SK-N-SH (cell line): ENCODE results near the gene PSMD14. TPM values are rescaled to one million over a fixed set of nuclear protein-coding genes. Genes with fewer than 3 reads are reported as not detected.

Experiments used
- CTCF ChIA-PET: fragments of 300-600, 350-600 bp; formaldehyde crosslinking; extraction: SDS; loops from one replicate; lab custom pipeline; 2021; lab: Yijun Ruan, JAX
- POLR2A ChIA-PET: fragments of 350-600 bp; sonication (Branson Sonifier 250); formaldehyde crosslinking; extraction: SDS; loops from one replicate; lab custom pipeline; 2020; ENCODE audit warnings: antibody characterized with exemption, inconsistent platforms; lab: Yijun Ruan, JAX
- DNase-seq: peaks from one replicate; pipeline ENCODE4 v3.0.0; 2012
- H2AFZ ChIP-seq: fragments of 200-600 bp; sonication (generic); 2 replicates; pipeline ENCODE4 v1.8.1; 2016; ENCODE audit warnings: antibody characterized with exemption, mild to moderate bottlenecking, low read depth
- H3F3A ChIP-seq: fragments of 200-600 bp; sonication (generic); replicated peaks from 2 replicates; pipeline ENCODE3; 2016; ENCODE audit warnings: antibody characterized with exemption, mild to moderate bottlenecking; ENCODE audit not compliant: insufficient read depth
- H3K27ac ChIP-seq, 2 experiments: fragments of 200-500 bp in 1 of 2; fragments of 200-600 bp in 1 of 2; sonication (Bioruptor generic) in 1 of 2; sonication (generic), shearing (Covaris generic) in 1 of 2; 2 replicates each; pipeline versions ENCODE4 v1.5.1 to v1.6.1; 2014 to 2016; ENCODE audit warnings: low read depth in 2 of 2, inconsistent platforms in 1 of 2, low read length in 1 of 2, mild to moderate bottlenecking in 1 of 2, mixed read lengths in 1 of 2
- H3K27me3 ChIP-seq: fragments of 200-600 bp; sonication (generic), shearing (Covaris generic); 2 replicates; pipeline ENCODE4 v1.6.1; 2016; ENCODE audit warnings: mixed run types; ENCODE audit not compliant: insufficient read depth
- H3K36me3 ChIP-seq, 2 experiments: fragments of 200-500 bp in 1 of 2; fragments of 200-600 bp in 1 of 2; sonication (Bioruptor generic) in 1 of 2; sonication (generic) in 1 of 2; replicated peaks in 1 of 2; 2 replicates each; pipeline versions ENCODE3 to v1.5.1; 2014 to 2016; ENCODE audit warnings: low read length in 1 of 2, mild to moderate bottlenecking in 1 of 2; ENCODE audit not compliant: insufficient read depth in 2 of 2, control insufficient read depth in 1 of 2
- H3K4me1 ChIP-seq, 2 experiments: fragments of 200-500 bp in 1 of 2; fragments of 200-600 bp in 1 of 2; sonication (Bioruptor generic) in 1 of 2; sonication (generic), shearing (Covaris generic) in 1 of 2; 2 replicates each; pipeline versions ENCODE4 v1.5.1 to v1.6.1; 2014 to 2016; ENCODE audit warnings: low read depth in 1 of 2, low read length in 1 of 2, mixed run types in 1 of 2; ENCODE audit not compliant: insufficient read depth in 2 of 2, control insufficient read depth in 1 of 2
- H3K4me2 ChIP-seq: fragments of 200-600 bp; sonication (generic), shearing (Covaris generic); 2 replicates; pipeline ENCODE4 v1.6.1; 2017; ENCODE audit warnings: mixed run types
- H3K4me3 ChIP-seq, 2 experiments: fragments of 200-500 bp in 1 of 2; fragments of 200-600 bp in 1 of 2; sonication (Bioruptor generic) in 1 of 2; sonication (generic), shearing (Covaris generic) in 1 of 2; 2 replicates each; pipeline versions ENCODE4 v1.5.1 to v1.8.1; 2014 to 2016; ENCODE audit warnings: low read depth in 2 of 2, inconsistent platforms in 1 of 2, low read length in 1 of 2, mild to moderate bottlenecking in 1 of 2, mixed read lengths in 1 of 2, moderate library complexity in 1 of 2
- H3K79me2 ChIP-seq: fragments of 200-600 bp; sonication (generic); 2 replicates; pipeline ENCODE4 v1.8.1; 2017; ENCODE audit warnings: mild to moderate bottlenecking; ENCODE audit not compliant: insufficient read depth
- H3K9ac ChIP-seq: fragments of 200-600 bp; sonication (generic); 2 replicates; pipeline ENCODE4 v1.6.1; 2017; ENCODE audit warnings: mixed run types
- H3K9me2 ChIP-seq: fragments of 200-600 bp; sonication (generic); 2 replicates; pipeline ENCODE4 v1.6.1; 2017; ENCODE audit warnings: mixed run types
- H3K9me3 ChIP-seq: fragments of 200-600 bp; sonication (generic); 2 replicates; pipeline ENCODE4 v1.6.1; 2017; ENCODE audit warnings: mixed run types, mild to moderate bottlenecking, moderate library complexity
- H4K20me1 ChIP-seq: fragments of 200-600 bp; sonication (generic); 2 replicates; pipeline ENCODE4 v1.6.1; 2017; ENCODE audit warnings: mild to moderate bottlenecking, mixed run types; ENCODE audit not compliant: insufficient read depth
- CHD2 ChIP-seq: fragments of 150-350 bp; IDR thresholded peaks from 2 replicates; pipeline ENCODE4 v1.6.1; 2018; ENCODE audit warnings: low read length; ENCODE audit not compliant: partially characterized antibody
- EZH2phosphoT487 ChIP-seq: fragments of 200-600 bp; sonication (generic); IDR thresholded peaks from 2 replicates; pipeline ENCODE4 v1.6.1; 2017; ENCODE audit warnings: low read depth, mixed run types, mild to moderate bottlenecking, antibody characterized with exemption, moderate library complexity, borderline replicate concordance
- FOSL2 ChIP-seq: IDR thresholded peaks from 2 replicates; pipeline ENCODE4 v1.4.0; 2012; ENCODE audit warnings: low read depth, mild to moderate bottlenecking, moderate library complexity, borderline replicate concordance
- GABPA ChIP-seq: IDR thresholded peaks from 2 replicates; pipeline ENCODE4 v1.4.0; 2012; ENCODE audit warnings: low read depth, mild to moderate bottlenecking
- GATA2 ChIP-seq: sonication (generic); formaldehyde crosslinking; IDR thresholded peaks from 2 replicates; pipeline ENCODE4 v1.5.0; 2020; ENCODE audit warnings: mild to moderate bottlenecking, missing genetic modification reagents
- JUND ChIP-seq: IDR thresholded peaks from 2 replicates; pipeline ENCODE4 v1.4.0; 2012
- MEF2A ChIP-seq: IDR thresholded peaks from 2 replicates; pipeline ENCODE4 v1.4.0; 2012; ENCODE audit warnings: low read depth, borderline replicate concordance
- RCOR1 ChIP-seq: fragments of 150-350 bp; IDR thresholded peaks from 2 replicates; pipeline ENCODE4 v1.6.1; 2017; ENCODE audit warnings: antibody characterized with exemption, low read length
- RXRA ChIP-seq: IDR thresholded peaks from 2 replicates; pipeline ENCODE4 v1.4.0; 2012; ENCODE audit warnings: low read depth, mild to moderate bottlenecking, borderline replicate concordance
- SIN3A ChIP-seq: IDR thresholded peaks from 2 replicates; pipeline ENCODE4 v1.6.1; 2012; ENCODE audit warnings: low read depth, mild to moderate bottlenecking, low read length, moderate library complexity, borderline replicate concordance
- WGBS: methylation state at CpG from one replicate; pipeline ENCODE4 v1.1.6; 2017; ENCODE audit warnings: low lambda C conversion rate; 5-methylcytosine and 5-hydroxymethylcytosine counted together
- polyA plus RNA-seq, 3 experiments: library from polyadenylated mRNA; depleted of rRNA; stranded (reverse); fragments of >200 nt; gene quantifications; 2 replicates each; pipeline ENCODE4 v1.2.3, GENCODE V29; 2012
- TF ChIP-seq, protein P1 (sequence below): IDR thresholded peaks from 2 replicates; pipeline ENCODE4; 2012
- TF ChIP-seq, protein P2 (sequence below): fragments of 150-350 bp; IDR thresholded peaks from 2 replicates; pipeline ENCODE4 v1.6.1; 2016; ENCODE audit warnings: mild to moderate bottlenecking, low read depth, low read length
- TF ChIP-seq, protein P3 (sequence below): IDR thresholded peaks from 2 replicates; pipeline ENCODE4 v1.4.0; 2012; ENCODE audit warnings: low read depth

The PSMD14 gene
- polyA plus RNA-seq, 1 of the 3 experiments (the other 2 are of a cell fraction): 50.4 TPM

- POLR2A ChIA-PET: no interaction called here
Measured at GRCh38 chr2:161418715-161419637, 110.8 kb downstream of the PSMD14 start.

DNA sequence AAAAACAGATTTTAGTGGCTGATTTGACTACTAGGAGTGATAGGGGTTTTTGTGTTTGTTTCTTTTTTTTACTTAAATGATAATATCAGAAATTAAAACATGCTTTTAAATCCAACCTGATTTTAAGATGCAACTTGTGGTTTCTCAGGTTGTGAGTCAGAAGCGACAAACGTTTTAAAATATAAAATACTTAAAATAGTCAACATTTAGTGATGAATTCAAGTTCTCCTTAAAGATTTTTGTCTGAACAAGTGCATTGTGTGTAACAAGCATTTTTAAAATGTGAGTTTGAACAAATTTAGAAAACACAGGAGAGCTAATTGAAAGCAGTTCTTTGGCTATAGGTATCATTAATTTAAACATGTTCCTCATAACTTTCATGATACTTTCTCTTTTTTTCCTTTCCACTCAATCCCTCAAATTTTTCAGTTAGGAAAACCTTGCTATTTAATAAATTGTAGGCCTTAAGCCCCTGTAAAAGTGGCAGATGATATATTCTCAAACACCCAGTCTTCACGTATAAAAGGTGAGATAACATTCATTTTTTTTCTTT, 111.5 kb downstream of the PSMD14 start:
- Histone ChIP-seq H3K4me1 (peaks cover 0 to 37% of the 10 kb centered on the region in 2 experiments; a peak in 1 of 4 replicates), H3K4me2 (no peak overlapping the region), H4K20me1 (no peaks in the 10 kb centered on the region), H3K9me3 (no peaks in the 10 kb centered on the region), H3K9ac (no peak overlapping the region), H3K79me2 (no peaks in the 10 kb centered on the region), H3F3A (no peaks in the 10 kb centered on the region), H3K27me3 (peaks cover 77% of the 10 kb centered on the region), H3K9me2 (no peaks in the 10 kb centered on the region), H3K4me3 (no peak overlapping the region), H2AFZ (no peak overlapping the region), H3K36me3 (no peaks in the 10 kb centered on the region), H3K27ac (no peak overlapping the region)
- TF ChIP-seq RXRA (no peak), RCOR1 (no peak), GABPA (no peak), SIN3A (no peak)
- TF ChIP-seq, protein P1, sequence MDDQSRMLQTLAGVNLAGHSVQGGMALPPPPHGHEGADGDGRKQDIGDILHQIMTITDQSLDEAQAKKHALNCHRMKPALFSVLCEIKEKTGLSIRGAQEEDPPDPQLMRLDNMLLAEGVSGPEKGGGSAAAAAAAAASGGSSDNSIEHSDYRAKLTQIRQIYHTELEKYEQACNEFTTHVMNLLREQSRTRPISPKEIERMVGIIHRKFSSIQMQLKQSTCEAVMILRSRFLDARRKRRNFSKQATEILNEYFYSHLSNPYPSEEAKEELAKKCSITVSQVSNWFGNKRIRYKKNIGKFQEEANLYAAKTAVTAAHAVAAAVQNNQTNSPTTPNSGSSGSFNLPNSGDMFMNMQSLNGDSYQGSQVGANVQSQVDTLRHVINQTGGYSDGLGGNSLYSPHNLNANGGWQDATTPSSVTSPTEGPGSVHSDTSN: no peak
- CTCF ChIA-PET: no interaction called here
- DNase-seq: no peak
- POLR2A ChIA-PET: no interaction called here
- 80% methylated on average over 3 of the region's 3 CpGs for WGBS

More at GRCh38 chr2:161418715-161419637, 110.8 kb downstream of the PSMD14 start:
- H3K9me3 ChIP-seq: no peaks in the 10 kb centered on the region
- no peaks in the 10 kb centered on the region for H3F3A ChIP-seq
- WGBS: 25% methylated on average over 23 of the region's 49 CpGs
- H2AFZ ChIP-seq: no peak overlapping the region; the same call in 1 of the 2 replicates
- no peaks in the 10 kb centered on the region for H3K9me2 ChIP-seq
- peaks cover 70% of the 10 kb centered on the region for H3K27me3 ChIP-seq
- TF ChIP-seq JUND (no peak), GATA2 (CRISPR knock-in tag) (no peak), MEF2A (no peak), EZH2phosphoT487 (peak; percentile 41; the same call in 1 of the 2 replicates), FOSL2 (no peak), CHD2 (no peak)
- TF ChIP-seq, protein P2, sequence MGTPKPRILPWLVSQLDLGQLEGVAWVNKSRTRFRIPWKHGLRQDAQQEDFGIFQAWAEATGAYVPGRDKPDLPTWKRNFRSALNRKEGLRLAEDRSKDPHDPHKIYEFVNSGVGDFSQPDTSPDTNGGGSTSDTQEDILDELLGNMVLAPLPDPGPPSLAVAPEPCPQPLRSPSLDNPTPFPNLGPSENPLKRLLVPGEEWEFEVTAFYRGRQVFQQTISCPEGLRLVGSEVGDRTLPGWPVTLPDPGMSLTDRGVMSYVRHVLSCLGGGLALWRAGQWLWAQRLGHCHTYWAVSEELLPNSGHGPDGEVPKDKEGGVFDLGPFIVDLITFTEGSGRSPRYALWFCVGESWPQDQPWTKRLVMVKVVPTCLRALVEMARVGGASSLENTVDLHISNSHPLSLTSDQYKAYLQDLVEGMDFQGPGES: no peak
- TF ChIP-seq, protein P3, sequence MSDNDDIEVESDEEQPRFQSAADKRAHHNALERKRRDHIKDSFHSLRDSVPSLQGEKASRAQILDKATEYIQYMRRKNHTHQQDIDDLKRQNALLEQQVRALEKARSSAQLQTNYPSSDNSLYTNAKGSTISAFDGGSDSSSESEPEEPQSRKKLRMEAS: 0 out of 2 replicates have a peak, but pooled peaks have one; percentile 18
- H4K20me1 ChIP-seq: no peaks in the 10 kb centered on the region
- no peaks in the 10 kb centered on the region for H3K79me2 ChIP-seq
- CTCF ChIA-PET: no interaction called here
- peaks cover 0 to 45% of the 10 kb centered on the region in 2 experiments; a peak in 1 of 4 replicates for H3K4me1 ChIP-seq
- no peak overlapping the region for H3K27ac ChIP-seq
- H3K4me2 ChIP-seq: peak overlapping the region; percentile 80
- peak overlapping the region; percentile 27 to 38; a peak in 3 of 4 replicates for H3K4me3 ChIP-seq
- no peaks in the 10 kb centered on the region for H3K36me3 ChIP-seq
- peak; percentile 77 for DNase-seq
- H3K9ac ChIP-seq: no peak overlapping the region
